Bronchial epithelial cell (primary cell): Measurements from ENCODE around the gene IBA57. TPM values are rescaled to one million over a fixed set of nuclear protein-coding genes. Genes with fewer than 3 reads are reported as not detected.

Experiments used
- DNase-seq: peaks from one replicate; pipeline ENCODE4 v3.0.0-alpha.2; 2010; ENCODE audit warnings: low read depth
- FAIRE-seq: peaks from 2 replicates; lab custom pipeline; 2011; peaks lifted over from hg19 to GRCh38; lab: Jason Lieb, UNC
- H3K27me3 ChIP-seq: 2 replicates; pipeline ENCODE4 v1.5.1; 2011; ENCODE audit warnings: low read length; ENCODE audit not compliant: control insufficient read depth, insufficient read depth
- H3K36me3 ChIP-seq: 2 replicates; pipeline ENCODE4 v1.5.1; 2011; ENCODE audit warnings: low read length; ENCODE audit not compliant: control insufficient read depth, insufficient read depth
- H3K4me3 ChIP-seq: 2 replicates; pipeline ENCODE4 v1.5.1; 2011; ENCODE audit warnings: mild to moderate bottlenecking, low read depth, low read length, control low read depth
- total RNA-seq: library from RNA; depleted of rRNA; stranded (reverse); fragments of >200 nt; gene quantifications from 2 replicates; pipeline ENCODE4 v1.2.1, GENCODE V29; 2014
- TF ChIP-seq, protein P1 (sequence below): IDR thresholded peaks from 2 replicates; pipeline ENCODE4 v1.5.1; 2011; ENCODE audit warnings: mild to moderate bottlenecking, moderate library complexity, low read length, control low read depth, inconsistent platforms; ENCODE audit not compliant: insufficient read depth, severe bottlenecking

Gene IBA57
- 2.0 and 2.6 TPM in 2 replicates for total RNA-seq

DNA sequence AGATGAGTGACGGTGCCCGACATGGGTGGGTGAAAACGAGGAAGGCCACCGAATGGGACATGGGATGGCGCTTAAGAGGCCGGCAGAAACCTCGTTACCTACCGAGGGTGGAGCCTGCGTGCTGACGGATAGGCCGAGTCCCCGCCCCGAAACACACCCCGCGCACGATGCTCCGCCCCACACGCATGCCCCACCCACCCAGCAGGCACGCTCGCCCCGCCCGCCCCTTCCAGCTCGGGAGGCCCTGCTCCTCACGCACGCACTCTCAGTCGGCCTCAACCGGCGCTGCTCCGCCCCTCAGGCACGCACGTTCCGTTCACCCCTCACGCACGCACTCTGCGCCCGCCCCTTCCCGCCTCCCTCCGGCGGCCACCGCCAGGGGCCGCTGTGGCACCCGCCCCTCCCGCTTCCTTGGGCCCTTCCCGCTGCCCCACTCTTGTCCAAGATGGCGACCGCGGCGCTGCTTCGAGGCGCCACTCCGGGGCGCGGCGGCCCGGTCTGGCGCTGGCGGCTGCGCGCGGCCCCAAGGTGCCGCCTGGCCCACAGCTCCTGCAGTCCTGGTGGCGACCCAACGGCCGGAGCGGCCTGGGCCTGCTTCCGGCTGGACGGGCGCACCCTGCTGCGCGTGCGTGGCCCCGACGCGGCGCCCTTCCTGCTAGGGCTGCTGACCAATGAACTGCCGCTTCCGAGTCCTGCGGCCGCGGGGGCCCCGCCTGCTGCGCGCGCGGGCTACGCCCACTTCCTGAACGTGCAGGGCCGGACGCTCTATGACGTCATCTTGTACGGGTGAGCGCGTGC lies at the start of gene IBA57:
TSS of gene IBA57 (plus strand) at position 433 of the 798 bp plus-strand sequence. CDS start at position 446, 13 bp downstream.
- Histone ChIP-seq H3K4me3 (peak within 1 kb of the TSS; percentile 67), H3K27me3 (no peaks in the 10 kb centered on the region), H3K36me3 (no peaks in the 10 kb centered on the region)
- TF ChIP-seq, protein P1, sequence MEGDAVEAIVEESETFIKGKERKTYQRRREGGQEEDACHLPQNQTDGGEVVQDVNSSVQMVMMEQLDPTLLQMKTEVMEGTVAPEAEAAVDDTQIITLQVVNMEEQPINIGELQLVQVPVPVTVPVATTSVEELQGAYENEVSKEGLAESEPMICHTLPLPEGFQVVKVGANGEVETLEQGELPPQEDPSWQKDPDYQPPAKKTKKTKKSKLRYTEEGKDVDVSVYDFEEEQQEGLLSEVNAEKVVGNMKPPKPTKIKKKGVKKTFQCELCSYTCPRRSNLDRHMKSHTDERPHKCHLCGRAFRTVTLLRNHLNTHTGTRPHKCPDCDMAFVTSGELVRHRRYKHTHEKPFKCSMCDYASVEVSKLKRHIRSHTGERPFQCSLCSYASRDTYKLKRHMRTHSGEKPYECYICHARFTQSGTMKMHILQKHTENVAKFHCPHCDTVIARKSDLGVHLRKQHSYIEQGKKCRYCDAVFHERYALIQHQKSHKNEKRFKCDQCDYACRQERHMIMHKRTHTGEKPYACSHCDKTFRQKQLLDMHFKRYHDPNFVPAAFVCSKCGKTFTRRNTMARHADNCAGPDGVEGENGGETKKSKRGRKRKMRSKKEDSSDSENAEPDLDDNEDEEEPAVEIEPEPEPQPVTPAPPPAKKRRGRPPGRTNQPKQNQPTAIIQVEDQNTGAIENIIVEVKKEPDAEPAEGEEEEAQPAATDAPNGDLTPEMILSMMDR = peak; percentile 96
- DNase-seq = peak; percentile 92
- FAIRE-seq = no peak

- no peaks in the 10 kb centered on the region for H3K27me3 ChIP-seq
- H3K36me3 ChIP-seq = no peaks in the 10 kb centered on the region
- TF ChIP-seq, protein P1 = no peak
- no peak for DNase-seq
- no peak for FAIRE-seq
- no peak overlapping the region for H3K4me3 ChIP-seq
These were observed 48.3 kb upstream of the IBA57 start for GRCh38 chr1:228117335-228117734.

- Histone ChIP-seq H3K36me3 (no peaks in the 10 kb centered on the region), H3K4me3 (no peak overlapping the region), H3K27me3 (no peaks in the 10 kb centered on the region)
- FAIRE-seq (no peak), DNase-seq (no peak)
- TF ChIP-seq, protein P1 = no peak
These were observed 47.6 kb upstream of the IBA57 start for GRCh38 chr1:228118040-228118439.

DNA sequence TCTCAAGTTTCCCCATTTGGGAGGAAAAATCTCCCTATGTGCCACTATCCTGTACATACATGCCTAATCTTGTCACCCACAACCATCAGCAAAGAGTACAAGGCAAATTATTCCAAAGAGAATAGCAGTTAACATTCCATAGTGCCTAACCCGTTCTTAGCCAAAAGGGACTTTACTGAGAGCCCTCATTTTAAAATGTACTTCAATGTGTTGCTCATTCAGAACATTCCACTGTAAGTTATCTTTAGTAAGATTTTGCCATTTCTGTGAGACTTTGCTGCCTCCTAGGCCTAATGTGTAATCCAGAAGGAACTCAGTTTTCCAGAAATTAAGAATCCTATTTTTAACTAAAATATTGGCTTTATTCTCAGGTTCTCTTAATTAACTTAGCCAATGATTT lies 45.3 kb upstream of the IBA57 start:
- no peak for FAIRE-seq
- peak; percentile 47 for DNase-seq
- H3K36me3 ChIP-seq = no peaks in the 10 kb centered on the region
- no peak overlapping the region for H3K4me3 ChIP-seq
- H3K27me3 ChIP-seq = no peaks in the 10 kb centered on the region
- TF ChIP-seq, protein P1 = no peak

DNA sequence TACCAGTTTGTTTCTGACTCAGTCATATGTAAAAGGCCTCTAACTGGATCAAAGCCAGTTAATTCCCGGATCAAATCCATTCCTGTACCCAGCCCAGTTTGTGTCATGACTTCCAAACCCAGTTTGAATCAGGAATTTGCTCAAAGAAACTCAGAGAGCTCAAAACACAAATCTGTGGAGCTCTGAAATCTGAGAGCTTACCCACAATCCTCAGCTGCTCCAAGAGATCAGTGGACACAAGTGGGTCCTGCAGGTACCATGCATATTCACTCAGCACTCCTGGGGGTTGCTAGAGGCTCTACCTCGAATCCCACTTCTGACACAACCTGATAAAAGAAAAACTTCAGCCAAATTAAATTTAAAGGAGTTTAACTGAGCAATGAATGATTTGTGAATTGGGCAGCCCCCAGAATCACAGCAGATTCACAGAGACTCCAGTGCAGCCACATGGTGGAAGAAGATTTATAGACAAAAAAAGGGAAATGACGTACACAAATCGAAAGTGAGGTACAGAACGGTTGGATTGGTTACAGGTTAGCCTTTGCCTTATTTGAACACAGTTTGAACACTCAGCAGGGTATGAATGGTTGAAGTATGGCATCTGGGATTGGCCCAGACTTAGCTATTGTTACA lies 44.6 kb upstream of the IBA57 start:
- no peak for FAIRE-seq

More for the DNA sequence above, 44.6 kb upstream of the IBA57 start:
- TF ChIP-seq, protein P1 = no peak
- H3K36me3 ChIP-seq = no peaks in the 10 kb centered on the region
- no peak overlapping the region for H3K4me3 ChIP-seq
- no peaks in the 10 kb centered on the region for H3K27me3 ChIP-seq
- peak; percentile 53 for DNase-seq
